HEK293 (cell line): ENCODE results near the gene ICAM5.

Experiments
- CTCF ChIA-PET: fragments of 350-600 bp; formaldehyde crosslinking; extraction: SDS; loops from one replicate; lab custom pipeline; 2021; ENCODE audit warnings: antibody characterized with exemption; lab: Yijun Ruan, JAX
- POLR2A ChIA-PET: fragments of 300-600 bp; formaldehyde crosslinking; extraction: SDS; loops from one replicate; lab custom pipeline; 2020; ENCODE audit warnings: antibody characterized with exemption, inconsistent platforms; lab: Yijun Ruan, JAX
- H3K27ac ChIP-seq: fragments of 200-500 bp; sonication (Bioruptor generic); 2 replicates; pipeline ENCODE4 v1.5.1; 2014; ENCODE audit warnings: low read depth, low read length, control low read depth, inconsistent platforms; ENCODE audit errors: extremely low read depth
- H3K36me3 ChIP-seq, 2 experiments: fragments of 200-500 bp in 1 of 2; sonication (Bioruptor generic) in 1 of 2; 1 replicate in 1 of 2; 2 replicates in 1 of 2; pipeline ENCODE4 v1.5.1; 2014 to 2017; ENCODE audit warnings: inconsistent platforms in 2 of 2, low read length in 2 of 2; ENCODE audit not compliant: control insufficient read depth in 2 of 2, insufficient read depth in 1 of 2
- H3K4me1 ChIP-seq: fragments of 200-500 bp; sonication (Bioruptor generic); 2 replicates; pipeline ENCODE4 v1.5.1; 2014; ENCODE audit warnings: mild to moderate bottlenecking, low read length, inconsistent platforms; ENCODE audit not compliant: control insufficient read depth, insufficient read depth
- H3K4me3 ChIP-seq: 2 replicates; pipeline ENCODE4 v1.5.1; 2011; ENCODE audit warnings: low read depth, mild to moderate bottlenecking, control low read depth, low read length, moderate library complexity
- H3K9me3 ChIP-seq: fragments of 200-500 bp; sonication (Bioruptor generic); 2 replicates; pipeline ENCODE4 v1.5.1; 2014; ENCODE audit warnings: low read depth, low read length, inconsistent platforms; ENCODE audit not compliant: control insufficient read depth, insufficient read depth
- ATF2 ChIP-seq: fragments of 450-650 bp; formaldehyde crosslinking; IDR thresholded peaks from 2 replicates; pipeline ENCODE4 v1.5.1; 2016; ENCODE audit warnings: missing biosample characterization, missing genetic modification characterization, low read depth
- BCL11B ChIP-seq: fragments of 450-650 bp; formaldehyde crosslinking; IDR thresholded peaks from 2 replicates; pipeline ENCODE4 v1.5.1; 2016; ENCODE audit warnings: low read depth, missing biosample characterization, missing genetic modification characterization
- CTCF ChIP-seq: fragments of 450-650 bp; formaldehyde crosslinking; IDR thresholded peaks from 2 replicates; pipeline ENCODE4 v1.5.1; 2016; ENCODE audit warnings: missing biosample characterization, missing genetic modification characterization
- FEZF1 ChIP-seq: fragments of 450-650 bp; formaldehyde crosslinking; IDR thresholded peaks from 2 replicates; pipeline ENCODE4 v1.5.1; 2016; ENCODE audit warnings: missing biosample characterization, missing genetic modification characterization
- KLF1 ChIP-seq: fragments of 450-650 bp; formaldehyde crosslinking; IDR thresholded peaks from 2 replicates; pipeline ENCODE4 v1.5.1; 2016; ENCODE audit warnings: missing biosample characterization, missing genetic modification characterization
- KLF8 ChIP-seq: fragments of 450-650 bp; formaldehyde crosslinking; IDR thresholded peaks from 2 replicates; pipeline ENCODE4 v1.5.1; 2016; ENCODE audit warnings: missing biosample characterization, missing genetic modification characterization
- KLF9 ChIP-seq: fragments of 450-650 bp; formaldehyde crosslinking; IDR thresholded peaks from 2 replicates; pipeline ENCODE4 v1.5.1; 2016; ENCODE audit warnings: missing biosample characterization, missing genetic modification characterization, low read depth
- SCRT1 ChIP-seq: fragments of 450-650 bp; formaldehyde crosslinking; IDR thresholded peaks from 2 replicates; pipeline ENCODE4 v1.5.1; 2016; ENCODE audit warnings: missing biosample characterization, missing genetic modification characterization, borderline replicate concordance
- SETDB1 ChIP-seq: IDR thresholded peaks from one replicate; pipeline ENCODE4 v1.6.1; 2017; ENCODE audit warnings: mild to moderate bottlenecking, low read length, moderate library complexity, mixed read lengths; ENCODE audit not compliant: insufficient read length
- ZBTB10 ChIP-seq: fragments of 450-650 bp; formaldehyde crosslinking; IDR thresholded peaks from 2 replicates; pipeline ENCODE4 v1.5.1; 2016; ENCODE audit warnings: missing biosample characterization, missing genetic modification characterization
- ZBTB44 ChIP-seq: fragments of 450-650 bp; IDR thresholded peaks from 2 replicates; pipeline ENCODE4 v1.5.1; 2018; ENCODE audit warnings: missing biosample characterization, mild to moderate bottlenecking, missing genetic modification characterization
- ZNF223 ChIP-seq: fragments of 450-650 bp; formaldehyde crosslinking; IDR thresholded peaks from 2 replicates; pipeline ENCODE4 v1.5.1; 2016; ENCODE audit warnings: missing biosample characterization, missing genetic modification characterization
- ZNF274 ChIP-seq, 2 experiments: fragments of 200-500 bp in 1 of 2; fragments of 450-650 bp in 1 of 2; sonication (Bioruptor generic) in 1 of 2; formaldehyde crosslinking in 1 of 2; IDR thresholded peaks; 2 replicates each; pipeline versions ENCODE4 v1.5.1 to v1.6.1; 2014 to 2016; ENCODE audit warnings: borderline replicate concordance in 1 of 2, inconsistent platforms in 1 of 2, low read length in 1 of 2, missing biosample characterization in 1 of 2, missing genetic modification characterization in 1 of 2
- ZNF394 ChIP-seq: fragments of 450-650 bp; formaldehyde crosslinking; IDR thresholded peaks from 2 replicates; pipeline ENCODE4 v1.5.1; 2016; ENCODE audit warnings: missing biosample characterization, missing genetic modification characterization, mild to moderate bottlenecking, moderate library complexity, borderline replicate concordance
- ZNF473 ChIP-seq: fragments of 450-650 bp; formaldehyde crosslinking; IDR thresholded peaks from 2 replicates; pipeline ENCODE4 v1.5.1; 2017; ENCODE audit warnings: missing biosample characterization, missing genetic modification characterization
- ZNF501 ChIP-seq: fragments of 450-650 bp; formaldehyde crosslinking; IDR thresholded peaks from 2 replicates; pipeline ENCODE4 v1.5.1; 2016; ENCODE audit warnings: missing biosample characterization, missing genetic modification characterization
- ZNF549 ChIP-seq: fragments of 450-650 bp; IDR thresholded peaks from 2 replicates; pipeline ENCODE4 v1.5.1; 2018; ENCODE audit warnings: missing biosample characterization, missing genetic modification characterization, mild to moderate bottlenecking, inconsistent platforms, moderate library complexity
- ZNF600 ChIP-seq: fragments of 450-650 bp; formaldehyde crosslinking; IDR thresholded peaks from 2 replicates; pipeline ENCODE4 v1.5.1; 2016; ENCODE audit warnings: missing biosample characterization, missing genetic modification characterization
- ZNF776 ChIP-seq: fragments of 450-650 bp; formaldehyde crosslinking; IDR thresholded peaks from 2 replicates; pipeline ENCODE4 v1.5.0; 2017; ENCODE audit warnings: missing biosample characterization, missing genetic modification characterization, borderline replicate concordance
- ZNF837 ChIP-seq: fragments of 450-650 bp; formaldehyde crosslinking; IDR thresholded peaks from 2 replicates; pipeline ENCODE4 v1.5.1; 2016; ENCODE audit warnings: missing biosample characterization, missing genetic modification characterization

ICAM5 gene

GRCh38 chr19:10246511-10246910, 43.2 kb upstream of the ICAM5 start:
- TF ChIP-seq ZNF600 (no peak), SCRT1 (tag by site-specific recombination) (no peak), BCL11B (tag by site-specific recombination) (no peak), ZNF394 (tag by site-specific recombination) (no peak), ZNF274 (IDR thresholded peaks at IDR 0.05; ENCODE audit: low read length) (no peak), ZNF274 (tag by site-specific recombination; IDR thresholded peaks at IDR 0.05; ENCODE audit: borderline replicate concordance) (no peak), SETDB1 (no peak), ZNF549 (tag by site-specific recombination) (no peak), ZBTB44 (no peak), KLF8 (no peak), KLF9 (no peak), ZNF776 (no peak), KLF1 (tag by site-specific recombination) (no peak), ATF2 (tag by site-specific recombination) (no peak), ZNF473 (tag by site-specific recombination) (no peak), CTCF (tag by site-specific recombination) (no peak), FEZF1 (tag by site-specific recombination) (no peak), ZNF837 (tag by site-specific recombination) (no peak), ZBTB10 (tag by site-specific recombination) (no peak), ZNF501 (no peak), ZNF223 (tag by site-specific recombination) (no peak)
- H3K9me3 ChIP-seq: no peaks in the 10 kb centered on the region
- ChIA-PET CTCF (interaction anchor here (0.6 to 1.1 kb wide), 3 partner anchors 13 to 170 kb away, joined by 3 read pairs; no protein-coding TSS in a partner anchor), POLR2A (no interaction called here)
- no peak overlapping the region for H3K27ac ChIP-seq
- H3K4me3 ChIP-seq: no peak overlapping the region
- H3K36me3 ChIP-seq: no peaks in the 10 kb centered on the region
- no peaks in the 10 kb centered on the region for H3K4me1 ChIP-seq
